Cardiac septum (tissue), 1 donor: ENCODE results near the gene PPDPF. TPM values are rescaled to one million over a fixed set of nuclear protein-coding genes. Genes with fewer than 3 reads are reported as not detected.
"Not testable (repeated sequence)": the region's sequence is repeated elsewhere in the genome, so short reads cannot be mapped to it uniquely, and the experiment has no call there.

Experiments used
- DNase-seq: peaks from one replicate; pipeline ENCODE4 v3.0.0-alpha.2; 2020; ENCODE audit warnings: low spot score
- intact Hi-C: fragments of 100-400 bp; cut with DNase I; formaldehyde crosslinking; loops from one replicate; pipeline ENCODE4 v1.14.0; 2022
- long read RNA-seq: library from polyadenylated mRNA; unstranded; transcript quantifications from one replicate; pipeline ENCODE4 v2.0.0, GENCODE V29; 2021
- total RNA-seq: library from RNA; stranded (reverse); fragmentation: NEBNext Ultra II Directional; extraction: Animal tissue kit (Norgen Biotek cat#: 25700); gene quantifications from one replicate; pipeline ENCODE4 v1.2.1, GENCODE V29; 2021
- donor health status: DM: no; HTN: no; CAD: no.

Gene PPDPF
- total RNA-seq = 438 TPM
- long read RNA-seq, transcript PPDPF-202 (4 exons, 868 nt) = major isoform, 35 of 47 reads
- long read RNA-seq, partial matches to known transcripts = 8 of 47 reads
- long read RNA-seq, other reads (novel, unspliced or antisense) = 2 of 47 reads

DNA sequence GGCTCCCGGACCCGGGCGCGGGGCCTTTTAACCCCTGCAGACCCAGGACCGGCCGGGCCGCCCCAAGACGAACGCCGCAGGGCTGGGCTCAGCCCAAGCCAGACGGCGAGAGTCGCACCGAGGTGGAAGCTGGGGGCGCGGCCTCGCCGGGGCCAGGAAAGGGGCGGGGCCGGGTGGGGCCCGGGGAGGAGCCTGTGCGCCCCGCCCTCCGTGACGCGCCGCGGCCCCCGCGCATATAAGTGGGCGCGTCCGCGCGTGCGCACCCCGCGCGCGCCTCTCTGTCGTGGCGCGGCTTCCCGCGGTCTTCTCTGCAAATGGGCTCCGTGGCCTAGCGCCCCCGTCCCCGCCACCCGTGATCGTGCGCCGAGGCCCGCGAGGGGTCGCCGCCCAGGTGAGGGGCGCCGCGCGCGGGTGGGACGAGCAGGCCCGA is at the start of gene PPDPF:
Gene PPDPF, plus strand, starts transcription at position 262 of the 430 bp plus-strand sequence. CDS start 544 bp downstream, outside the sequence.
- intact Hi-C loops = loop anchor here (1.0 to 10.0 kb wide), 2 partner anchors 24 to 544 kb away; partner anchors contain the start of gene TCEA2
- peak; percentile 91 for DNase-seq

- intact Hi-C loops = no loop called here
- no peak for DNase-seq
Observed at GRCh38 chr20:63471002-63471716, 49.4 kb upstream of the PPDPF start.

- intact Hi-C loops = no loop called here
Observed at GRCh38 chr20:63471717-63471980, 48.9 kb upstream of the PPDPF start.

GRCh38 chr20:63471981-63472831 is 48.4 kb upstream of the PPDPF start, which contains the start of gene KCNQ2:
Gene KCNQ2 (minus strand): TSS chr20:63472655. CDS start chr20:63472463, 192 bp downstream.
- intact Hi-C loops = no loop called here
- no peak for DNase-seq

More at GRCh38 chr20:63471717-63471980, 48.9 kb upstream of the PPDPF start:
- no peak for DNase-seq

GRCh38 chr20:63472862-63473390 is 47.6 kb upstream of the PPDPF start:
- no peak for DNase-seq
- intact Hi-C loops = no loop called here

- intact Hi-C loops = no loop called here
- DNase-seq = no peak
Observed at GRCh38 chr20:63473555-63474449, 46.8 kb upstream of the PPDPF start.

DNA sequence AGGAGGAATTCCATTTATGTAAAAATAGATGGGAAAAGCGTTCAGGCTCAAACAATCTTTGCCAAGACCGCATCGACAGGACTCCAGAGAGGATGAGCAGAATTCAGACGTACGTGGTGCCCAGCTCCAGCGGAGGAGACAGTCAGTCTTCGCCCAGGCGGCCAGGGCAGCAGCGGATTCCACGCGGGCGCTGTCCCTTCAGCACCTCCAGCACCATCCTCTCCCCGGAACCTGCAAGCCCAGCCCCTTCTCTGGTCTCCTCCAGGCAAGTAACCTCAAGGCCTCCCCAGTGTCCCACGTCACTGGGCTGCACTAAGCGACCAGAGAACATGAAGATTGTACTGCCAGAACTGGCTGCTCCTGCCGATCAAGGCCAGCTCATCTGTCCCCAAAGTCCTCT is 45.4 kb upstream of the PPDPF start:
- intact Hi-C loops = no loop called here
- no peak for DNase-seq

DNA sequence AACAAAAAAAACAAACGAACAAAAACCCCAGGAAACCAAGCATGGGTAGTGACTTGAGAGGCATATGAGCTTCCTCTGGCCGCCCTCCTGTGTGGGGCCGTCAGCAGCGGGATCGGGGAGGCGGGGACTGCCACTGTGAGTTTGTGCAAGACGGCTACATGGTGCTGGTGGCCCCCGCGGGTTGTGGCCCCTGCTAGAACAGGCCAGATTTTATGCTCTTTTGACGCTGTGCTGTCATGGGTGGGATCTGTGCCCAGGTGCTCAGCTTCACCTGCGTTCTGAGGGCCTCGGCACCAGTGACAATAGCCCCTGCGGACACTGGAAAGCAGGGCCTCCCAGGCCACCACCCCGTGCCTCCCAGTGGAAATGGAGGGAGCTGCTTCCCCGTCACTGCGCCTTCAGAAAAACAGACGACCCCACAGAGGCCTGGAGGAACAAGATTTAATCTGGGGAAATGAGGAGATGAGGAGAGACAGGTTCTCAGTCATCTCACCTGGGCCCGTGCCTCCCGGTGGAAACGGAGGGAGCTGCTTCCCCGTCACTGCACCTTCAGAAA is 43.4 kb upstream of the PPDPF start:
- DNase-seq = no peak
- intact Hi-C loops = no loop called here

- intact Hi-C loops = no loop called here
- no peak for DNase-seq
Observed at GRCh38 chr20:63477944-63478343, 42.6 kb upstream of the PPDPF start.

GRCh38 chr20:63478346-63479302 is 41.9 kb upstream of the PPDPF start:
- intact Hi-C loops = no loop called here

GRCh38 chr20:63479695-63480419 is 40.7 kb upstream of the PPDPF start:
- not testable (repeated sequence) for DNase-seq

More at GRCh38 chr20:63478346-63479302, 41.9 kb upstream of the PPDPF start:
- no peak for DNase-seq

DNA sequence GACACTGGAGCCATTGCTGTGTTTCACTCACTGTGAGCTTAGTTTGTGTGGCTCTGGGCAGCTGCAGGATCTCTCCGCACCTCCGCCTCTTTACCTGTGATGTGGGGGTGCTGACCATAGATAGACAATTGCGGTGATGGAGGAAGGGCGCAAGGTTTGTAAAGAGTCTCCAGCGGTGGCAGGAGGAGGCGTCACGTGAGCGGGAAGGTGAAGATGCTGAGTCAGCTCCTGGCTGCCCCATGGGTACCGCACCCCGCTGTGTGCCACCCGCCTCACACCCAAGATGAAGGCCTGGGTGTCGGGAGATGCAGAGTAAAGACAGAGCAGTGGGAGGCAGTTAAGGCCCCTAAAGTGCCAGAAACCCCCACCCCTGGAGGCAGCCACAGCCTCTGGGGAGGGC is 39.1 kb upstream of the PPDPF start:
- intact Hi-C loops = no loop called here
- DNase-seq = no peak

More at GRCh38 chr20:63479695-63480419, 40.7 kb upstream of the PPDPF start:
- intact Hi-C loops = not testable (repeated sequence)

- DNase-seq = no peak
- intact Hi-C loops = no loop called here
Observed at GRCh38 chr20:63482021-63482587, 38.5 kb upstream of the PPDPF start.

DNA sequence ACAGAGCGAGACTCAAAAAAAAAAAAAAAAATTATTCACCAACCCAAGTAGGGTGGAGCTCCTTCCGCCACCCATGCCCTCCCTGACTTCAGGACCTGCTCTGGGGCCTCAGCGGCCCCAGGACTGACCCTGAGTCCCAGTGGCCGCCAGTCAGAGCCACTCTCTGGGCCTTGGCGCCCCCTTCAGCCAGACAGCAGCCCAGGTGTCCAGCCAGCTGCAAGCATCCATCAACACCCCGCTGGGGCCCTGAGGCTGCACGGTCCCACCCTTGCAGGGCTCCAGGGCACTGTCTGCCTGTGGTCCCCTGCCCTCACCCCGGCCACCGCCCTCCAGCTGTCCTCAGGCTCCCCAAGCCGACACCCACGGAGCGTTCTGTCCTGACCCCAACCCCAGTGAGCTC is 36.7 kb upstream of the PPDPF start:
- DNase-seq = no peak
- intact Hi-C loops = no loop called here

DNA sequence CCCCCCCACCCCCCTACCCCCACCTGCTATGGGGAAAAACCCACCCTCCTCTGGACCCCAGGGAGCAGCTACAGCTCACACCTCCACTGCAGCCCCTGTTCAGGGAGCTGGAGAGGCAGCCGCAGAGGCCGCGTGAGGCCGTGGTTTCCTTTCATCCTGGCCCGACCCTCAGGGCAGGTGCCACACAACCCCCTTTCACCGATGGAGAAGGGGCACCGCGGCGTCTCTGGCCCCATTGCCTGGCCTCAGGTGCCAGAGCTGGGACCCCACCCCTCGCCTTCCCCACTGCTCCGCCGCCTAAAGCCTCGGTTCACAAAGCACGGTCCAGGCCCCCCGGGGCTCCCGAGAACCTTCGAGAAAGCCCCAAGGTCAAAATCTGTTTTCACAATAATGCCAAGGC is 36.3 kb upstream of the PPDPF start:
- intact Hi-C loops = no loop called here
- DNase-seq = no peak

DNA sequence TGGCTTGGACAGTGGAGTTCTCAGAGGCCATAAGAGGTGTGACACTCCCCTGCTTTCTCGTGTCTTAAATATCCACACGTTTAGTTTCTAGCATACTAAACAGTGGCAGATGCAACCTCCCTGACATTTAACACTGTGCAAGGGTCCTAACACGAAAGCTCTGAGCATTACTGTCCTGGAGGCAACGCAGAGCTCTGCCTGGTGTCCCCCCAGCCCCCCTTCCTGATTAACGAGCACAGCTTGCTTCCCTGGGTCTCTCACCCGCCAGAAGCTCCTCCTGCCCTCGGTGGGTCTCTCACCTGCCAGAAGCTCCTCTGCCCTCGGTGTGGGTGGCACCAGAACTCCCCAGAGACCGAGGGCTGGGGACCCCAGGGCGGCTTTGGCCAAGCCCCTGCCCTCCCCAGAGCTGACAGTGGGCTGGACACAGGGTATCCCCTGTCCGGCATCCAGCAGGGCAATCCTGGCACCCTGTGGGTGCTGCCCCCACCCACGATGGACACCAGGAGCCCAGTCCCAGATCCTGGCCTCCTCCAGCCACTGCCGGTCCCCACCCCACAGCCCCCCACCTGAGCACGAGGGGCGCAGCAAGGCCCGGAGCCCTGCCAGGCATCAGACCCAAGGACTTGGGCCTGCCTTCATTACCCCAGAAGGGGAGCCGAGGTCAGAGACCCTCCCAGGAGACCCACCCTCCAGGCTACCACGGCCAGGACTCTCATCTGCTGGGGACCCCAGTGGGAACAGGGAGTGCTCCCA is 35.7 kb upstream of the PPDPF start:
- no peak for DNase-seq
- intact Hi-C loops = no loop called here
